IMR-90 (cell line): Measurements from ENCODE around the gene PLCL2. TPM values are rescaled to one million over a fixed set of nuclear protein-coding genes. Genes with fewer than 3 reads are reported as not detected.

Experiments used
- ATAC-seq: fragments of 200-7000 bp; cut with Tn5 transposase; 2 replicates; pipeline ENCODE4 v1.9.1; 2020; ENCODE audit warnings: low read depth, mild to moderate bottlenecking, moderate library complexity
- BruUV-seq: library from RNA; stranded (reverse); fragments of 400-500 nt; replicated peaks from 2 replicates; lab custom pipeline; 2021; lab: Mats Ljungman, UMichigan
- CTCF ChIA-PET: fragments of 300-600 bp; formaldehyde crosslinking; extraction: SDS; loops from one replicate; lab custom pipeline; 2021; ENCODE audit warnings: antibody characterized with exemption; lab: Yijun Ruan, JAX
- POLR2A ChIA-PET: fragments of 300-600 bp; sonication (Branson Sonifier 250); formaldehyde crosslinking; loops from one replicate; lab custom pipeline; 2022; ENCODE audit warnings: antibody characterized with exemption; ENCODE audit not compliant: unreplicated experiment; lab: Charles Lee
- DNase-seq: peaks from one replicate; pipeline ENCODE4 v3.0.0; 2013
- H2AFZ ChIP-seq: replicated peaks from 2 replicates; pipeline ENCODE3; 2013; ENCODE audit warnings: low read length, mild to moderate bottlenecking; ENCODE audit not compliant: poor library complexity
- H2AK5ac ChIP-seq: 2 replicates; pipeline ENCODE4 v1.6.1; 2013; ENCODE audit warnings: low read depth, low read length, inconsistent platforms
- H2AK9ac ChIP-seq: replicated peaks from 2 replicates; pipeline ENCODE3; 2013; ENCODE audit warnings: mild to moderate bottlenecking, low read depth, low read length, moderate library complexity; ENCODE audit not compliant: poor library complexity
- H2BK120ac ChIP-seq: 2 replicates; pipeline ENCODE4 v1.6.1; 2013; ENCODE audit warnings: low read depth, low read length, inconsistent platforms
- H2BK15ac ChIP-seq: 3 replicates; pipeline ENCODE4 v1.6.1; 2013; ENCODE audit warnings: low read depth, low read length, inconsistent platforms
- H2BK20ac ChIP-seq: 2 replicates; pipeline ENCODE4 v1.6.1; 2013; ENCODE audit warnings: low read depth, mild to moderate bottlenecking, inconsistent platforms, low read length, moderate library complexity
- H2BK5ac ChIP-seq: 2 replicates; pipeline ENCODE4 v1.6.1; 2013; ENCODE audit warnings: mild to moderate bottlenecking, low read depth, low read length, inconsistent platforms; ENCODE audit not compliant: poor library complexity, severe bottlenecking
- H3K14ac ChIP-seq: replicated peaks from 2 replicates; pipeline ENCODE4 v1.6.1; 2013; ENCODE audit warnings: low read depth, low read length, inconsistent platforms
- H3K18ac ChIP-seq: 2 replicates; pipeline ENCODE4 v1.6.1; 2013; ENCODE audit warnings: low read depth, low read length, control low read depth
- H3K23ac ChIP-seq: 2 replicates; pipeline ENCODE4 v1.6.1; 2013; ENCODE audit warnings: low read depth, low read length, inconsistent platforms
- H3K27ac ChIP-seq: 2 replicates; pipeline ENCODE4 v1.5.1; 2013; ENCODE audit warnings: mild to moderate bottlenecking, control low read depth, low read length; ENCODE audit not compliant: insufficient read depth
- H3K27me3 ChIP-seq: 2 replicates; pipeline ENCODE4 v1.6.1; 2013; ENCODE audit warnings: low read length; ENCODE audit not compliant: control insufficient read depth, insufficient read depth
- H3K36me3 ChIP-seq: 2 replicates; pipeline ENCODE4 v1.6.1; 2013; ENCODE audit warnings: low read length, mixed read lengths; ENCODE audit not compliant: control insufficient read depth, insufficient read depth
- H3K4ac ChIP-seq: 2 replicates; pipeline ENCODE4 v1.6.1; 2013; ENCODE audit warnings: low read depth, low read length, inconsistent platforms
- H3K4me1 ChIP-seq: 2 replicates; pipeline ENCODE4 v1.6.1; 2013; ENCODE audit warnings: low read length, mixed read lengths; ENCODE audit not compliant: control insufficient read depth, insufficient read depth
- H3K4me2 ChIP-seq: 2 replicates; pipeline ENCODE4 v1.6.1; 2013; ENCODE audit warnings: low read depth, mild to moderate bottlenecking, control low read depth, low read length, moderate library complexity
- H3K4me3 ChIP-seq: 2 replicates; pipeline ENCODE4 v1.5.1; 2013; ENCODE audit warnings: low read depth, mild to moderate bottlenecking, control low read depth, low read length, moderate library complexity; ENCODE audit not compliant: insufficient read depth
- H3K56ac ChIP-seq: 2 replicates; pipeline ENCODE4 v1.6.1; 2013; ENCODE audit warnings: low read length, inconsistent platforms; ENCODE audit not compliant: insufficient read depth; ENCODE audit errors: extremely low read depth
- H3K79me1 ChIP-seq, 2 experiments: 2 replicates each; pipeline ENCODE4 v1.6.1; 2013; ENCODE audit warnings: low read length in 2 of 2, inconsistent platforms in 1 of 2, low read depth in 1 of 2
- H3K9ac ChIP-seq: 2 replicates; pipeline ENCODE4 v1.6.1; 2013; ENCODE audit warnings: low read depth, low read length, control low read depth
- H3K9me1 ChIP-seq: 2 replicates; pipeline ENCODE4 v1.6.1; 2013; ENCODE audit warnings: low read length, inconsistent platforms; ENCODE audit not compliant: insufficient read depth
- H3K9me3 ChIP-seq: 2 replicates; pipeline ENCODE4 v1.6.1; 2013; ENCODE audit warnings: low read length; ENCODE audit not compliant: control insufficient read depth, insufficient read depth
- H4K20me1 ChIP-seq: 2 replicates; pipeline ENCODE4 v1.6.1; 2013; ENCODE audit warnings: low read length, inconsistent platforms; ENCODE audit not compliant: insufficient read depth
- H4K5ac ChIP-seq: 2 replicates; pipeline ENCODE4 v1.6.1; 2013; ENCODE audit warnings: mild to moderate bottlenecking, low read depth, low read length, control low read depth
- H4K8ac ChIP-seq, 2 experiments: 2 replicates each; pipeline ENCODE4 v1.6.1; 2013; ENCODE audit warnings: low read depth in 2 of 2, low read length in 2 of 2, control low read depth in 1 of 2, inconsistent platforms in 1 of 2
- H4K91ac ChIP-seq: 2 replicates; pipeline ENCODE4 v1.6.1; 2013; ENCODE audit warnings: low read depth, low read length, inconsistent platforms; ENCODE audit not compliant: insufficient read depth
- CEBPB ChIP-seq: IDR thresholded peaks from 2 replicates; pipeline ENCODE4 v1.6.1; 2012; ENCODE audit warnings: low read depth, low read length, improper control_type of control experiment
- CHD1 ChIP-seq: IDR thresholded peaks from 2 replicates; pipeline ENCODE4 v1.6.1; 2012; ENCODE audit warnings: low read depth, low read length, improper control_type of control experiment
- FOS ChIP-seq: fragments of 150-350 bp; IDR thresholded peaks from 2 replicates; pipeline ENCODE4 v1.6.1; 2016; ENCODE audit warnings: low read depth, low read length
- MAFK ChIP-seq: IDR thresholded peaks from 2 replicates; pipeline ENCODE4 v1.6.1; 2012; ENCODE audit warnings: low read depth, low read length, improper control_type of control experiment
- MAZ ChIP-seq: IDR thresholded peaks from 2 replicates; pipeline ENCODE4 v1.6.1; 2012; ENCODE audit warnings: low read depth, mild to moderate bottlenecking, low read length, improper control_type of control experiment, moderate library complexity, borderline replicate concordance
- MXI1 ChIP-seq: IDR thresholded peaks from 2 replicates; pipeline ENCODE4 v1.6.1; 2012; ENCODE audit warnings: low read depth, mild to moderate bottlenecking, low read length, moderate library complexity, borderline replicate concordance
- NFE2L2 ChIP-seq: fragments of 150-350 bp; IDR thresholded peaks from 2 replicates; pipeline ENCODE4 v1.6.1; 2016; ENCODE audit warnings: low read depth, mild to moderate bottlenecking, low read length
- POLR2A ChIP-seq: IDR thresholded peaks from 2 replicates; pipeline ENCODE4 v1.6.1; 2012; ENCODE audit warnings: mild to moderate bottlenecking, low read depth, low read length
- RCOR1 ChIP-seq: IDR thresholded peaks from 2 replicates; pipeline ENCODE4 v1.6.1; 2012; ENCODE audit warnings: mild to moderate bottlenecking, low read length, improper control_type of control experiment; ENCODE audit not compliant: insufficient replicate concordance
- RFX5 ChIP-seq: IDR thresholded peaks from 2 replicates; pipeline ENCODE4 v1.8.0; 2012; ENCODE audit warnings: low read depth, mild to moderate bottlenecking, low read length, moderate library complexity
- SMC3 ChIP-seq: fragments of 150-350 bp; IDR thresholded peaks from 2 replicates; pipeline ENCODE4 v1.6.1; 2016; ENCODE audit warnings: low read depth, mild to moderate bottlenecking, antibody characterized with exemption, low read length, moderate library complexity
- WGBS, 2 experiments: methylation state at CpG; one replicate each; pipeline versions ENCODE4 v1.1.5 to v1.1.7; 2013; ENCODE audit warnings: missing lambda C conversion rate in 2 of 2; ENCODE audit not compliant: insufficient read length in 1 of 2; ENCODE audit errors: extremely low coverage in 2 of 2; 5-methylcytosine and 5-hydroxymethylcytosine counted together
- dilution Hi-C: fragments of 300-500 bp; cut with HindIII; formaldehyde crosslinking; loops from one replicate; pipeline ENCODE4 v1.14.3; 2018; ENCODE audit warnings: low sequenced_read_pairs; ENCODE audit not compliant: unreplicated experiment
- in situ Hi-C: fragments of 300-500 bp; cut with MboI; formaldehyde crosslinking; loops from 3 replicates; pipeline ENCODE4 v1.14.3; 2019; ENCODE audit warnings: low sequenced_read_pairs, inconsistent platforms, mixed read lengths
- intact Hi-C: fragments of 100-400 bp; cut with micrococcal nuclease; formaldehyde crosslinking; loops from 2 replicates; pipeline ENCODE4 v1.10.0; 2022
- polyA plus RNA-seq, 3 experiments: library from polyadenylated mRNA; depleted of rRNA; stranded (reverse); fragments of >200 nt; gene quantifications; 2 replicates each; pipeline ENCODE4 v1.2.3, GENCODE V29; 2012; ENCODE audit warnings: low replicate concordance in 1 of 3
- total RNA-seq: library from RNA; depleted of rRNA; stranded (reverse); fragments of >200 nt; gene quantifications from 2 replicates; pipeline ENCODE4 v1.2.3, GENCODE V29; 2012
- TF ChIP-seq, protein P1 (sequence below): conservative IDR thresholded peaks from 2 replicates; pipeline ENCODE4 v1.5.1; 2012; ENCODE audit warnings: mild to moderate bottlenecking, low read depth, low read length, improper control_type of control experiment
- TF ChIP-seq, protein P2 (sequence below): fragments of 150-350 bp; IDR thresholded peaks from 2 replicates; pipeline ENCODE4 v1.6.1; 2017; ENCODE audit warnings: mild to moderate bottlenecking, antibody characterized with exemption, low read length, low read depth
- TF ChIP-seq, protein P3 (sequence below): fragments of 150-350 bp; IDR thresholded peaks from 2 replicates; pipeline ENCODE4 v1.6.1; 2016; ENCODE audit warnings: low read depth, mild to moderate bottlenecking, low read length, moderate library complexity, borderline replicate concordance

The PLCL2 gene
- total and polyA plus RNA-seq, 2 of the 4 experiments (the other 2 are of a cell fraction): 0.92 to 3.8 TPM

DNA sequence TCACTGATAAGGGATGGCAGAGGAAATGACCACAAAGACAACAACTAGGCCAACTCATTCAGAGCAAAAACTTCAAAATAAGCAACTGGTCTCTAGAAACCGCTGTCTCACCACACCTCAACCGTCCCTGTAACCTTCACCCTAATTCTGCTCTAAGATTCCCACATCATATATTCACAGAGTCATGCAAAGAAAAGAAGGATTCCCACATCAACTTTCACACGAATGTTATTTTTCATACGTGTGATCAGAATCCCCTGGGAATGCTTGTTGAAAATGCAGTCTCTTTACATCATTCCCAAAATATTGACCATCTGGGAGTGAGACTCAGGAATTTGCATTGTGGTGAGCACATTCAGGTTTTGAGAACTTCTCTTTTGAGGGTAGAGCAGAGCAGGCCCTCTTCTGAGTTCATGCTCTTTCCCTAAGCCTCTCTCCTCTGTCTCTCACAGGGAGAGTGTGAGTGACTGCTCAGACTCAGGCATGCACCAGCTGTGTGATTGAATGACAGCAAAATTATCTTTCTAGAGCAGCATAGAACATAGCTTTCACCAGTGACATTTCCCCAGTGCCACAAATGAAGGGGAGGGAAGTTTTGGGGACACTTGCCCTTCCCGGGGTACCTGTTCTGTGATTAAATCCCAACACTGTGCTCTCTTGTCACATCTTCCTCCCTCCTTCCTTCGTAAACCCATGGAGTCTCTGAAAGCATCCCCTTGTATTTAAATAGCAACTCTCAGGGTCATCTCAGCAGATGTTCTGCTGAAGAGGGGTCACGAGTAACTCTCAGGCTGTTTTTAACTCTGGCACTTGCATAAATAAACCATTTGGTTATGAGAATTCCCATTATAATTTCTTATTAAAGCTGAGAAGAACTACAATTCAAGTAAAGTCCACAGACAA, 170.9 kb downstream of the PLCL2 start:
- peak; percentile 32; the same call in 1 of the 2 replicates for ATAC-seq
- ChIA-PET POLR2A (no interaction called here), CTCF (no interaction called here)
- peak; percentile 65 for DNase-seq
- no peak overlapping the region for H2BK20ac ChIP-seq
- H2BK15ac ChIP-seq: no peak overlapping the region
- H3K14ac ChIP-seq: peak overlapping the region; percentile 15; the same call in 1 of the 2 replicates
- no peak overlapping the region for H2AK5ac ChIP-seq
- no peak overlapping the region for H3K23ac ChIP-seq
- H3K4me2 ChIP-seq: no peak overlapping the region; the same call in 1 of the 2 replicates
- no TSS peak for BruUV-seq
- H3K4me1 ChIP-seq: peaks cover 5% of the 10 kb centered on the region
- H3K4me3 ChIP-seq: no peak overlapping the region
- in situ Hi-C loops (no loop called here), intact Hi-C loops (no loop called here), dilution Hi-C loops (no loop called here)
- H3K27me3 ChIP-seq: no peaks in the 10 kb centered on the region
- no peak overlapping the region for H2AK9ac ChIP-seq
- H2BK120ac ChIP-seq: no peak overlapping the region
- H4K8ac ChIP-seq: no peak overlapping the region
- H3K36me3 ChIP-seq: no peaks in the 10 kb centered on the region
- no peaks in the 10 kb centered on the region for H3K9me1 ChIP-seq
- H2AFZ ChIP-seq: no peak overlapping the region
- no peak overlapping the region for H3K56ac ChIP-seq
- H3K79me1 ChIP-seq: no peaks in the 10 kb centered on the region
- H4K20me1 ChIP-seq: no peaks in the 10 kb centered on the region
- H4K91ac ChIP-seq: no peak overlapping the region
- no peaks in the 10 kb centered on the region for H3K9me3 ChIP-seq
- H4K5ac ChIP-seq: no peak overlapping the region
- no peak overlapping the region for H3K9ac ChIP-seq
- H3K4ac ChIP-seq: 0 out of 2 replicates have a peak overlapping the region, but pooled peaks have one; percentile 17
- H3K27ac ChIP-seq: no peak overlapping the region
- 53% methylated on average over 3 of the region's 7 CpGs; no CpG with 5 or more reads in 1 of the 2 experiments for WGBS, 2 experiments
- H3K18ac ChIP-seq: no peak overlapping the region
- no peak overlapping the region for H2BK5ac ChIP-seq
- TF ChIP-seq MAFK (no peak), RFX5 (no peak), FOS (no peak), MAZ (no peak), RCOR1 (no peak), POLR2A (no peak), MXI1 (no peak), CEBPB (no peak), NFE2L2 (no peak), CHD1 (no peak), SMC3 (no peak)
- TF ChIP-seq, protein P1, sequence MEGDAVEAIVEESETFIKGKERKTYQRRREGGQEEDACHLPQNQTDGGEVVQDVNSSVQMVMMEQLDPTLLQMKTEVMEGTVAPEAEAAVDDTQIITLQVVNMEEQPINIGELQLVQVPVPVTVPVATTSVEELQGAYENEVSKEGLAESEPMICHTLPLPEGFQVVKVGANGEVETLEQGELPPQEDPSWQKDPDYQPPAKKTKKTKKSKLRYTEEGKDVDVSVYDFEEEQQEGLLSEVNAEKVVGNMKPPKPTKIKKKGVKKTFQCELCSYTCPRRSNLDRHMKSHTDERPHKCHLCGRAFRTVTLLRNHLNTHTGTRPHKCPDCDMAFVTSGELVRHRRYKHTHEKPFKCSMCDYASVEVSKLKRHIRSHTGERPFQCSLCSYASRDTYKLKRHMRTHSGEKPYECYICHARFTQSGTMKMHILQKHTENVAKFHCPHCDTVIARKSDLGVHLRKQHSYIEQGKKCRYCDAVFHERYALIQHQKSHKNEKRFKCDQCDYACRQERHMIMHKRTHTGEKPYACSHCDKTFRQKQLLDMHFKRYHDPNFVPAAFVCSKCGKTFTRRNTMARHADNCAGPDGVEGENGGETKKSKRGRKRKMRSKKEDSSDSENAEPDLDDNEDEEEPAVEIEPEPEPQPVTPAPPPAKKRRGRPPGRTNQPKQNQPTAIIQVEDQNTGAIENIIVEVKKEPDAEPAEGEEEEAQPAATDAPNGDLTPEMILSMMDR: no peak
- TF ChIP-seq, protein P2, sequence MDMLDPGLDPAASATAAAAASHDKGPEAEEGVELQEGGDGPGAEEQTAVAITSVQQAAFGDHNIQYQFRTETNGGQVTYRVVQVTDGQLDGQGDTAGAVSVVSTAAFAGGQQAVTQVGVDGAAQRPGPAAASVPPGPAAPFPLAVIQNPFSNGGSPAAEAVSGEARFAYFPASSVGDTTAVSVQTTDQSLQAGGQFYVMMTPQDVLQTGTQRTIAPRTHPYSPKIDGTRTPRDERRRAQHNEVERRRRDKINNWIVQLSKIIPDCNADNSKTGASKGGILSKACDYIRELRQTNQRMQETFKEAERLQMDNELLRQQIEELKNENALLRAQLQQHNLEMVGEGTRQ: no peak
- TF ChIP-seq, protein P3, sequence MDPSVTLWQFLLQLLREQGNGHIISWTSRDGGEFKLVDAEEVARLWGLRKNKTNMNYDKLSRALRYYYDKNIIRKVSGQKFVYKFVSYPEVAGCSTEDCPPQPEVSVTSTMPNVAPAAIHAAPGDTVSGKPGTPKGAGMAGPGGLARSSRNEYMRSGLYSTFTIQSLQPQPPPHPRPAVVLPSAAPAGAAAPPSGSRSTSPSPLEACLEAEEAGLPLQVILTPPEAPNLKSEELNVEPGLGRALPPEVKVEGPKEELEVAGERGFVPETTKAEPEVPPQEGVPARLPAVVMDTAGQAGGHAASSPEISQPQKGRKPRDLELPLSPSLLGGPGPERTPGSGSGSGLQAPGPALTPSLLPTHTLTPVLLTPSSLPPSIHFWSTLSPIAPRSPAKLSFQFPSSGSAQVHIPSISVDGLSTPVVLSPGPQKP: no peak
